Sciatic nerve (tissue), 2 donors: ENCODE data around the gene HES1. TPM values are rescaled to one million over a fixed set of nuclear protein-coding genes. Genes with fewer than 3 reads are reported as not detected.
"Not testable (repeated sequence)": the region's sequence is repeated elsewhere in the genome, so short reads cannot be mapped to it uniquely, and the experiment has no call there.

Experiments
- ATAC-seq: fragments of 200-7000 bp; cut with Tn5 transposase; one replicate; pipeline ENCODE4 v1.9.1; 2020; ENCODE audit warnings: mild to moderate bottlenecking, moderate library complexity
- DNase-seq: peaks from one replicate; pipeline ENCODE4 v3.0.0-alpha.2; 2020; ENCODE audit warnings: low spot score
- intact Hi-C: fragments of 100-400 bp; cut with DNase I; formaldehyde crosslinking; loops from one replicate; pipeline ENCODE4 v1.14.2; 2022
- total RNA-seq: library from RNA; stranded (reverse); fragmentation: NEBNext Ultra II Directional; extraction: Animal tissue kit (Norgen Biotek cat#: 25700); gene quantifications from one replicate; pipeline ENCODE4 v1.2.1, GENCODE V29; 2021
- donor health status: DM: no; HTN: no; CAD: no.
- donor health status: DM: no; HTN: no; CAD: no.

The HES1 gene
- total RNA-seq, 1 donor from 2014 or later = 87.1 TPM

DNA sequence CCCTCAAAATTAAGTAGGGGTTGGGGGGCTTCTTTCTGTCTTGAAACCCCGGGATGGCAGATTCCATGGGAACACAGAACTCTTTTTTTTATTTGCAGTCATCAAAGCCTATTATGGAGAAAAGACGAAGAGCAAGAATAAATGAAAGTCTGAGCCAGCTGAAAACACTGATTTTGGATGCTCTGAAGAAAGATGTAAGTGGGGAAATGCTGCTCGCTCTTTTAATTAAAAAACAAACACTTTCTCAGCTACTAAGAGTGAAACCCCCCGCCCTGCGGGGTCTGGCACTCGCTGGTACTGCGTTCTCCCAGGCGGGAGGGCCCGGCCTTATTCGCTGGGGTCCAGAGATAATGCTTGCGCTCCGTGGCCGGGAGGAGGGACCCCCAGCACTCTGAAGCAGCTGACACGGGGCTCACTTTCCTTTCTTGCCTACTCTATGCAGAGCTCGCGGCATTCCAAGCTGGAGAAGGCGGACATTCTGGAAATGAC, 615 bp downstream of the HES1 start:
- intact Hi-C loops = loop anchor here (5.0 kb wide), 3 partner anchors 136 to 354 kb away; no protein-coding TSS in a partner anchor
- ATAC-seq (no peak), DNase-seq (peak; percentile 65)

DNA sequence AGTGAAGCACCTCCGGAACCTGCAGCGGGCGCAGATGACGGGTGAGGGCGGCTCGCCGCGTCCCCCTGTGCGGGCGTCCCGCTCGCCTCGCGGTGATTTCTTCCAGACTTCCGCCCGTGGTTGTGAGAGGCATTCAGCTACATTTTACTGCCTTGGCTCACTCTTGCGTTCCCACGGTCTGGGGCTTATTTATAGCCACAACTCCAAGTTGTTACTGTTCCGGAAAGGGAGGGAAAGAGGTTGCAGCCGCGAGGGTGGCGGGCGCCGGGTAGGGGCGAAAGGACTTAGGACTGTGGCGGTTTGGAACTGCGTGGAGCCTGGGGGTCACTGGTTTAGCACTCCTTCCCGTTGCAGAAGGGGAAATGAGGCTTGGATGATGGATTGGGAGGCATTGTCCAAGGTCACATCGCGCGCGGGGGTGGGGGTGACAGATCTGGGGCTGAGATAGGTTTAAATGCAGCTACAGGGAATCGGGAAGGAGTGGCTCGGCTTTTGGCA, 1.1 kb downstream of the HES1 start:
- ATAC-seq = no peak
- peak; percentile 75 for DNase-seq
- intact Hi-C loops = loop anchor here (5.0 kb wide), 3 partner anchors 135 to 355 kb away; no protein-coding TSS in a partner anchor

DNA sequence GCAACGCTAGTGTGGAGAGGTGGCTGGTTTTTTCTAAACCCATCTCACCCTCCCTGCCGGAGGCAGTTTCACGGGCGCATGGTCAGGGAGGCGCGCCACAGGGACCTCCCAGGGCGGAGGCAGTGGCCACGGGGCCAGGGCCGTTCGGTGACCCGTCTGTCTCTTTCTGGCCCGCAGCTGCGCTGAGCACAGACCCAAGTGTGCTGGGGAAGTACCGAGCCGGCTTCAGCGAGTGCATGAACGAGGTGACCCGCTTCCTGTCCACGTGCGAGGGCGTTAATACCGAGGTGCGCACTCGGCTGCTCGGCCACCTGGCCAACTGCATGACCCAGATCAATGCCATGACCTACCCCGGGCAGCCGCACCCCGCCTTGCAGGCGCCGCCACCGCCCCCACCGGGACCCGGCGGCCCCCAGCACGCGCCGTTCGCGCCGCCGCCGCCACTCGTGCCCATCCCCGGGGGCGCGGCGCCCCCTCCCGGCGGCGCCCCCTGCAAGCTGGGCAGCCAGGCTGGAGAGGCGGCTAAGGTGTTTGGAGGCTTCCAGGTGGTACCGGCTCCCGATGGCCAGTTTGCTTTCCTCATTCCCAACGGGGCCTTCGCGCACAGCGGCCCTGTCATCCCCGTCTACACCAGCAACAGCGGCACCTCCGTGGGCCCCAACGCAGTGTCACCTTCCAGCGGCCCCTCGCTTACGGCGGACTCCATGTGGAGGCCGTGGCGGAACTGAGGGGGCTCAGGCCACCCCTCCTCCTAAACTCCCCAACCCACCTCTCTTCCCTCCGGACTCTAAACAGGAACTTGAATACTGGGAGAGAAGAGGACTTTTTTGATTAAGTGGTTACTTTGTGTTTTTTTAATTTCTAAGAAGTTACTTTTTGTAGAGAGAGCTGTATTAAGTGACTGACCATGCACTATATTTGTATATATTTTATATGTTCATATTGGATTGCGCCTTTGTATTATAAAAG, 1.8 kb downstream of the HES1 start:
- DNase-seq = peak; percentile 82
- ATAC-seq = peak; percentile 25
- intact Hi-C loops = loop anchor here (5.0 kb wide), 3 partner anchors 135 to 355 kb away; no protein-coding TSS in a partner anchor

DNA sequence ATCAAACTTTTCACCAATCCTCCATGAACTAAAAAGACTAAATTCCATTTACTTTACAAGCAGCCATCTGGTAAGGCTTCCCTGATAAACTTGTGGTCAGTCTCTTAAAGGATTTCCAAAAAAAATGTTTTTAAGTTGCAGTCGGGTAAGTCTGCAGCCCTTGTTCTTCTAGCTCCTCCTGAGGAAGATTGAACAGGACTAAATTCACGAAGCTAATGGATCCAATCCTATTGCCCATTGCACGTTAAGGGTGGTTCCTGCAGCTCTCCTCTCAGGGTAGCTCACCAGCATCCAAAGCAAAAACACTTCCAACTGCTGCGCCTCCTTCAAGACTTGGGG, 2.8 kb downstream of the HES1 start:
- ATAC-seq = no peak
- DNase-seq = no peak
- intact Hi-C loops = loop anchor here (5.0 kb wide), 3 partner anchors 134 to 356 kb away; no protein-coding TSS in a partner anchor

DNA sequence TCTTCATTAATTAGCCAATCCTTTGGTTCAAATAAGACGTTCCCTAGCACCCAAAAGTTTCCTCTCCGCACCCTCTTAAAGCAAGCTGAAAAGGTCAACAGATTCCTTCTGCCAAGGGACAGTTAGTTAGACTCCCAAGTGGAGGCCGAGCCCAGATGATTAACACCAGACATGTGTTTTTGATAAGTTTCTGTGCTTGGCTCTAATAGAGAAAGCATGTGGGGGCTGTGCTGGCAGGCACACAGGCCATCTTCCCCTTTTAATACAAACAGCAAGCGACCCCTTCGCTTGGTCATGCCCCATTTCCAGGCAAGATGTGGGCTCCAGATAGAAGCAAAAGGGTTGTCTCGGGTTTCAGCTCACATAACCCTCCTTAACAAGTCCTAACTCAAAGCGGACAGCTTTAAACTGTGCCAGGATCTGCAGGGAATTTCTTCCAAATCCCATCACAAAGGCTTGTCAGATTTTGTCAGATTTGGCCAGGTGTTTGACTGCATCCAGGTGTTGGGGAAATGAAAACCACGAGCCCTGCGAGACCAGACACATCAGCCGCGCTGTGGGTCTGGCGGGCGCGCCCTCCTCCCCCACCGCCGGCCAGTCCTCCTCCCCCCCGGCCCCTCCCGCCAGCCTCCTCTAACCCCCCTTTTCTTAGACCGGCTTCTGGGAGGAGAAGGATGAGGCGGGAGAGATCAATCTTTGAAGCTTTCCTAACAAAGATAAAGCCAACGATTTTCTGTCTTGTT, 3.3 kb downstream of the HES1 start:
- intact Hi-C loops = loop anchor here (5.0 kb wide), 3 partner anchors 133 to 357 kb away; no protein-coding TSS in a partner anchor
- DNase-seq = no peak
- ATAC-seq = no peak

DNA sequence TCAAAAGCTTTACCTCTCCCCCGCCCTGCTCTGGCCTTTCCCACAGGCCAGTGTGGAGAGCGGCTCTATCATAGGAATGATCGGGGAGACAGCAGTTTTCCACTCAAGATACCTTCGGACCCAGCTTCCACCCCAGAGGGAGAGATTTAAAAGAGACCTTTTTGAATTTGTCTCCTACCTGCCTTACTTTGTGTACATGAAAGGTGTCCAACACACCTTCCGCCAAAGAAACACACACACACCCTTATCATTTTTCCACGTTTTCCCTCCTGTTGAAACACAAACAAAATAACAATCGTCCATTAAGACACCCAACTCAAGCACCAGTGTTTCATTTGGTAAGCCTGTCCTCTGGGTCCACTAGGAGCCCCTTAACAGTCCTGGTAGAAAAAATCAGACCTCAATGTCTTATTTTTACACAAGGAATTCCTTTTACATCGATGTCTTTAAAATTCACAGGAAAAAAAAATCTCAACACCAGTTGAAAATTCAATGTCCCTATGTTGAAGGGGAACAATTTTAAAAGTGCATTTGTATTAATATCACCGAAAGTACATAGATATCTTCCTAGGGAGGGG, 4.0 kb downstream of the HES1 start:
- DNase-seq = no peak
- intact Hi-C loops = loop anchor here (5.0 kb wide), 3 partner anchors 132 to 358 kb away; no protein-coding TSS in a partner anchor
- ATAC-seq = no peak

DNA sequence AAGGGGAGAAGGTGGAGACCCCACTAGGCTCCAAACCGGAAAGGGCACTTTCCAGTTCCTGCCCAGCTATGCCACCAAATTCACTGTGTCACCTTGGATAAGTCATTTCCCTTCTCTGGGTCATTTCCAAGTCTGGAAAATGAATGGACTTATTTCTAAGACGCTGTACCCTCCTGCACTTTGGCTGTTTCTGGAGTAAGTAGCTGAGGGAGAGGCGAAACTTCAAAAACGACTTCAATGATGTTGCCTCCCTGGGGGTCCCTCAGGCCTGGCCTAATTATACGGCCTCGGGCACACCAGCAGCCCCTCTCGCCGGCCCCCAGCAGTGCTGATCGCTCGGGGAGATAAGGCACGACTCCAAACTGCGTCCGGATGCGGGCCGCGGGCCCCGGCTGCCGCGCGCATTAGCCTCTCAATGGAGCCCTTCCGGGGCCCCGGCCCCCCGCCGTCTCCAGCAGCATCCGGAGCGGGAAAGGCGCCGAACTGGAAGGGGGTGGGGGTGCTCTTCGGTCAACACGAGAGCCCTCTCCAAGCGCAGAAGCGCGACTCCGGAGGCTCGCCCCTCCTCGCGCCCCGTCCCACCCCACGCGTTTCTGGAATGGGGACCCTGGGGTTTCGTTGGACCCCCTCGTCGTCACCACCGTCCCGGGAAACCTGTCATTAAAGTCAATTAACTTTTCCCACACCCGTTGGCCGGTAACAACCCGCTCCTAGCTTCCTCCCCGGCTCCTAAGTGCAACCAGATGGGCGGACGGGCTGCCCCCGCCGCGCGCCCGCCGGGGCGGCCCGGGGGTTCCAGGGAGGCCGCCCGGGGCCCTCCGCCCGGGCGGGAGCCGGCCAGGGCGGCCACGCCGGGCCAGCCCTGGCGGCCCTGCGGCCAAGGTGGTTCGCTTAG, 4.8 kb downstream of the HES1 start:
- intact Hi-C loops = no loop called here
- ATAC-seq (peak; percentile 10), DNase-seq (peak; percentile 83)

DNA sequence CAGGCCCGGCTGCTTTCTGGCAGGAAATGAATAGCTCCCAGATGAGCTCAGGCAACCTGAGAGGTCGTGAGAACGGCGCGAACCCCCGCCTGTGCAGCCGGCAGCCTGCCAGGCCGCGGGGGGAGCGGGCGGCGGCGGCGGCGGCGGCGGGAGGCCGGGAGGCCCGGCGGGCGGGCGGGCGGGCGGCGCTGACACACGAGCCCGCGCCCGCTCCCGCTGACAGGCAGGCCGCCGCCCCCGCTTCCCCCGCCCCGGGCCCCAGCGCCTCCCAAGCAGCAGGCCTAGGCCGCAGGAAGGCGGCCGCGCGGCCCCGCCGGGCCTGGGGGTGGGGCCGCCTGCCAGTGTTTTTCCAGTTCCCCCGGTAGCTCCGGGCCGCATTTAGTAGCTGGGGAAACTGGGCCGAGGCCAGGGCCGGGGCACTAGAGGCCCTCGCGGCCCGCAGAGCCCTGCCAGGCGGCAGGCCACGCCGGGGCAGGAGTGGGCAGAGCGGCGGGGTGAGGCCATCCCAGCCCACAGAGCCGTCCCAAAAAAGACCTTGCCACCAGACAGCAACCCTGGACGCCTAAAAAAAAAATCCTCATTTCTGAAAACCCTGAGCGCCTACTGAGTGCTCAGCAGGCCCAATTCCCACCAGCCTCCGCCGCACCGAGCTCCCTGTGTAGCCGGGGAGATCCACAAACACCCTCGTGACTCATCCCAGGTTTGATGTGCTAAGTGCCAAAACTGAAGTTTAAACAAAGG, 5.6 kb downstream of the HES1 start:
- DNase-seq (peak; percentile 93), ATAC-seq (peak; percentile 69)
- intact Hi-C loops = no loop called here

DNA sequence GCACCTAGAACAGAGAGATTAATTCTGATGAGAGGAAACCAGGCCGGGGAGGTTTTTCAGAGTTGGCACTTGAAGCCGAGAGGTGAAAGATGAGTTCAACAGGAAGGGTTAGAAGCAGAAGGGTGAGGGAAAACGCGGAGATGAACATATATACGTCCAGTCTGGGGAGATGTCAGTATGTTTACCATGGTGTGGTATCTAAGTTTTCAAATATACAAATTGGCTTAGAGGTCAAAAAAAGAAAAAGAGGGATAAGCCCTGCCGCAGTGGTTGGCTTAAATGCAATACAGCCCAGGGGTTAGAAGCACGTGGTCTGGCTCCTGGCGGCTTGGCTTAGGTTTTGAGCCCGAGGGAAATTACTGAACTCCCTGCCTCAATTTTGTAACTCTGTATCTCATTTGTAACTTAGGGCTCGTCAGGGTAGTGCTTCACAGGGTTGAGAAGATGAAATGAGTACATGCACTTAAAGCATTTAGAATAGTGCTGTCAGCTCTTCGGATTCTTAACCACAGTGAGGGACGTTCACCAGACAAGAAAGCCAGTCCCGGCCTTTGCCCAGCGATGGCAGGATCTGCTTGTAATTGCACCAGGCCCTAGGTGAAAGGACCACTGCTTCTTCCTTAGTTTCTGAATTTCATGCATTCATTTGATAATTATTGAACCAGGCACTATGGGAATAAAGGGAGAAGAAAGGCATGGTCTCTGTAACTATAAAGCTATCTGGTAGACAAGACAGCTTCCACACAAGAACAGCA, 6.4 kb downstream of the HES1 start:
- intact Hi-C loops = no loop called here
- ATAC-seq (peak; percentile 69), DNase-seq (peak; percentile 78)

DNA sequence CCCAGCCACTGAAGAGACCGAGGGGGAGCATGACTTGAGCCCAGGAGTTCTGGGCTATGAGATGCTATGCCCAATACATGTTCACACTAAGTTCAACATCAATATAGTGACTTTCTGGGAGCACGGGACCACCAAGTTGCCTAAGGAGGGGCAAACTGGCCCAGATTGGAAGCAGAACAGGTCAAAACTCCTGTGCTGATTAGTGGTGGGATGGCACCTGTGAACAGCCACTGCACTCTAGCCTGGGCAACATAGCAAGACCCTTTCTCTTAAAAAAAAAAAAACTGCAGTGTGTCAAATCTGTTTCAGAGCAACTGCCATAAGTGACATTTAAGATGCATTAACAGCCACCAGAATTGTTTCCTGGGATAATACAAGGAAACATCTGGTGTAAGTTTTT, 9.8 kb downstream of the HES1 start:
- intact Hi-C loops = no loop called here
- ATAC-seq (no peak), DNase-seq (no peak)

DNA sequence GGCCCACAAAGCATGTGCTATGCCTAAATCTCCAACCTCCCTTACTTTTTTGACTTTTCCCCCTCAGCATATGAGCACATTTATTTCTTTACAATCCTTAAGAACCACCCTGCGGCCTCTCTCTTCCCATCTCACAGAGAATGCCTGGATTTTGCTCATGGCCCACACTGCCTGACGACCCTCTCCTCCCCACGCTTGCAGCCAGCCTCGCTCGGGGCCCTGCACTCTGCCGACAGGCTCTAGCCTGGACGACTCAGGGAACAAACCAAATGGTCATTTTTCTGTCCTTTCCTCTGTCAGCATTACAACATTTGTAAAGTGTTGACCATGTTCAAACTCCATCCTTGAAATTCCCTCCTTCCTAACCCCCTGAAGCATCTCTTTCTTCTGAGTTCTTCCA, 11.7 kb downstream of the HES1 start:
- no peak for DNase-seq
- intact Hi-C loops = no loop called here
- ATAC-seq = no peak

DNA sequence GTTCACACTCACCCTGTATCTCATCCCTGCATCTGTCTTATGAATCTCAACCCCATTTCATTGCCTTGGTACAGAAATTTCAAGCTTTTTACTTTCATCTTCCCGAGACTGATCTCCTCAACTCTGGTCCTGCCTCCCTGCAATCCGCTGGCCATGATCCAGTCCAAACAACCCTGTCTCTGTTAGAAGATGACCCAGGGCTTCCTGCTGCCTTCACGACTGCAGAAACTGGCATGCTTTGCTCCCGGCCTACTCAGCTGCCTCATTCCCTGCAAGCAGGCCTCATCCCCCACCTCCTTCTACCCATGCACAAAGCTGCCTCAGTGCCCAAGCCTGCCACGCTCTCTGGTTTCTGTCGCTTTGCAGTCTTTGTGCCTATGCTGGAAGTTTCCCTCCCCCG, 12.4 kb downstream of the HES1 start:
- DNase-seq (peak; percentile 81), ATAC-seq (peak; percentile 89)

DNA sequence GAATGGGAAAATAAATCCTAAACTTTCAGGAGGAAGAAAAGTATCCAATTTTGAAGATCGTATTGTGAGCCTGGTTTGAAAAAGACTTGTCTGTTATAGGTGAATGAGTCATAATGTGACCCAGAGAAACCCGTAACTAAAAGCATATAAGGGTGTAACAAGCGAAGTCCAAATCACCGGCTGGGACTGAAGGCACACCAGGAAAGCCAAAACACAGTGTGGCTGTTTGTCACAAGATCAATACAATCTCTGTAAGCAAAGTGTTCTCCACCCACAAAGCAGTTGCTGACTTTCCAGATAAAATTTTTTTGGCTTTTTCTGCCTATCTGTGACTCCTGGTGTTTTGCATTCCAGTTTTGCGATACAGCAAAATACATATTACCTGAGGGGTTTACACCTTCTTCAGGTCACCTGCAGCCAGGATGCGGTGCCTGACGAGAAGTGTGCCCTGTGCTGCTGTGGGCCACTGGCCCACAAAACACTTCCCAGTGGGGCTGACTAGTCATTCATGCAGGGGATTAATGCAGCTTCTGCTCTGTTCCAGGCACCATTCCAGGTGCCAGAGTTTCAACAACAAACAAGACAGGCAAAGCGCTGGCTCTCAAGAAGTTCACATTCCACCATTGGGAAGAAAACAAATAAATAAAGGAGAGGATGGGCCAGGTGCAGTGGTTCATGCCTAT, 14.4 kb downstream of the HES1 start:
- ATAC-seq (no peak), DNase-seq (no peak)
- intact Hi-C loops = no loop called here

More for the DNA sequence above, 12.4 kb downstream of the HES1 start:
- intact Hi-C loops = no loop called here

DNA sequence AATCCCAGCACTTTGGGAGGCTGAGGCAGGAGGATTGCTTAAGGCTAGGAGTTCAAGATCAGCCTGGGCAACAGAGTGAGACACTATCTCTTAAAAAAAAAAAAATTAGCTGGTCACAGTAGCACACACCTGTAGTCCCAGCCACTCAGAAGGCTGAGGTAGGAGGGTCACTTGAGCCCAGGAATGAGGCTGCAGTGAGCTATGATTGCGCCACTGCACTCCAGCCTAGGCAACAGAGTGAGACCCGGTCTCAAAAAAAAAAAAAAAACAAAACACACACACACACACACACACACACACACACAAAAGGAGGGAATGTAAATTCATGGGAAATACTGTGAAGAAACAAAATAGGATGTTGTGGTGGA, 15.0 kb downstream of the HES1 start:
- ATAC-seq, intact Hi-C loops, DNase-seq: not testable (repeated sequence)

DNA sequence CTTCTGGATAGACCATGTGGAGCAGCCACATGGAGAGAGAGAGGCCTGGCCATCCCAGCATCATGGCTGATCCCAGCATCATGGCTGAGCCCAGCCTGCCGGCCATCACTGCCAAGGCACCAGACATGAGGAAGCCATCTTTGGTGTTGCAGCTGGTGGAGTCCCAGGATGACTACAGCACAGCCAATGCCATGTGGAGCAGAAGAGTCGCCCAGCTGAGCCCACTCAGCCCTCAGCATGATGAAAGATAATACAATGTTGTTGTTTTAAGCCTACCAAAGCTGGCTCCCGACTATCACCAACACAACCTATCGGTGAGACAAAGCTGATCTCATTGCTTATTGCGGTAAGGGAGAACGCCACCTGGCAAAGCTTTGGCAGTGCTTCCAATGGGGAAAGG, 18.4 kb downstream of the HES1 start:
- intact Hi-C loops = no loop called here
- no peak for DNase-seq
- ATAC-seq = no peak

DNA sequence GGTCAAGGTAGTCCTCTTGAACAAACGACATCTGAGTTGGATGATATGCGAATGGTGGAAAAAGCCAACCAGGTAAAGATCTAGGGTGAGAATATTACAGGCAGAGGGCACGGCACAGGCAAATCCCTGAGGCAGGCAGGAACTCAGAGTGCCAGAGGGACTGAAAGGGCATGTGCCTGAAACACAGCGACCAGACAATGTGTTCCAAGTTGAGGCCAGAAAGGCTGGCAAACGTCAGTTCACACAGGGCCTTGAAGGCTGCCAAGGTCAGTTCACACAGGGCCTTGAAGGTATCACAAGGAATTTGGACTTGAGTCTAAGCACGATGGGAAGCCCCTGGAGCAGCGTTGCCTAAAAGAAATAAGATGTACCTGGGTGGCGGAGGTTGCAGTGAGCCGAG, 20.1 kb downstream of the HES1 start:
- ATAC-seq (no peak), DNase-seq (no peak)
- intact Hi-C loops = no loop called here
